B cell (primary cell): ENCODE measurements around the gene NUP210.

Experiments
- EZH2 ChIP-seq: IDR thresholded peaks from 2 replicates; pipeline ENCODE4 v1.6.1; 2012; ENCODE audit warnings: borderline replicate concordance, low read depth, mild to moderate bottlenecking, moderate library complexity, low read length; ENCODE audit not compliant: insufficient read depth, poor library complexity, severe bottlenecking
- TF ChIP-seq, protein P1 (sequence below): fragments of 200-600 bp; IDR thresholded peaks from one replicate; pipeline ENCODE4 v1.8.0; 2022; ENCODE audit warnings: antibody characterized with exemption, mild to moderate bottlenecking

DNA sequence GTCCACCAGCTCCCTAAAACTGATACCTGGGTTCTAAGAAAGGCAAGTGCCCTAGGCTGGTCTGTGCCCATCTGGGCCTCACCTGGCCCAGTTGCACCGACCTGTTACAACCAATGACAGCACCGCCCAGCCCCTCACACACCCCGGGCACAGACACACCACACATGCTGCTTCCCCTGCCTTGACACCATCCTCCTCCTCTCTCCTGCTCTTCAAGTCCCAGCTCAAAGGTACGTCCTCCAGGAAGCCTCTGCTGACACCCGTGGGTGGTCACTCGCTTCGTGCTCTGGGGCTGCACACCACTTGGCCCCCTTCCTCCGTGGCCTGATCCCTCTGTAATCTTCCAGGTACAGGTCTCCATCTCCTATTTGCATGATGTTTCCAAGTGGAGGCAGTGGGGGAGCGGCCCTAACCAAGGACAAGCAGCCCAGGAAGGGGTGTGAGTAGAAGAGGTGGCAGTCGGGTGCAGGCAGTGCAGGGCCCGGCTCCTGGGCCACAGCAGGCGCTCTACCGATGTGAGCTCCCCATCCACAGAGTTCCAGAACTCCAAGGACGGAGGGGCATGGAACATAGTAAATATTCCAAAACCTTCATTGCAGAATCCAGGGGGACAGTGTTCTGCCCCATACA is 144.6 kb downstream of the NUP210 start:
- TF ChIP-seq EZH2: no peak
- TF ChIP-seq, protein P1, sequence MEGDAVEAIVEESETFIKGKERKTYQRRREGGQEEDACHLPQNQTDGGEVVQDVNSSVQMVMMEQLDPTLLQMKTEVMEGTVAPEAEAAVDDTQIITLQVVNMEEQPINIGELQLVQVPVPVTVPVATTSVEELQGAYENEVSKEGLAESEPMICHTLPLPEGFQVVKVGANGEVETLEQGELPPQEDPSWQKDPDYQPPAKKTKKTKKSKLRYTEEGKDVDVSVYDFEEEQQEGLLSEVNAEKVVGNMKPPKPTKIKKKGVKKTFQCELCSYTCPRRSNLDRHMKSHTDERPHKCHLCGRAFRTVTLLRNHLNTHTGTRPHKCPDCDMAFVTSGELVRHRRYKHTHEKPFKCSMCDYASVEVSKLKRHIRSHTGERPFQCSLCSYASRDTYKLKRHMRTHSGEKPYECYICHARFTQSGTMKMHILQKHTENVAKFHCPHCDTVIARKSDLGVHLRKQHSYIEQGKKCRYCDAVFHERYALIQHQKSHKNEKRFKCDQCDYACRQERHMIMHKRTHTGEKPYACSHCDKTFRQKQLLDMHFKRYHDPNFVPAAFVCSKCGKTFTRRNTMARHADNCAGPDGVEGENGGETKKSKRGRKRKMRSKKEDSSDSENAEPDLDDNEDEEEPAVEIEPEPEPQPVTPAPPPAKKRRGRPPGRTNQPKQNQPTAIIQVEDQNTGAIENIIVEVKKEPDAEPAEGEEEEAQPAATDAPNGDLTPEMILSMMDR: no peak
